ENCODE data around the gene PAPLN.

The PAPLN gene

GRCh38 chr14:73231981-73232851 lies 5.1 kb upstream of the PAPLN start:
- no peak for DNase-seq (ENCODE audit: low read depth)
- H3K4me3 ChIP-seq (ENCODE audit: low read depth, low read length), result no peak overlapping the region
- TF ChIP-seq CTCF (conservative IDR thresholded peaks at IDR 0.05; ENCODE audit: low read depth, low read length), result peak; percentile 51

GRCh38 chr14:73232984-73233383 lies 4.3 kb upstream of the PAPLN start:
- H3K4me3 ChIP-seq (ENCODE audit: low read depth, low read length), result no peak overlapping the region
- peak; percentile 26 for TF ChIP-seq CTCF (conservative IDR thresholded peaks at IDR 0.05; ENCODE audit: low read depth, low read length)
- no peak for DNase-seq (ENCODE audit: low read depth)

- no peak for TF ChIP-seq CTCF (conservative IDR thresholded peaks at IDR 0.05; ENCODE audit: low read depth, low read length)
- H3K4me3 ChIP-seq (ENCODE audit: low read depth, low read length), result no peak overlapping the region
- DNase-seq (ENCODE audit: low read depth), result no peak
Measured at GRCh38 chr14:73233564-73233963, 3.7 kb upstream of the PAPLN start.

GRCh38 chr14:73234029-73234428 lies 3.3 kb upstream of the PAPLN start:
- TF ChIP-seq CTCF (conservative IDR thresholded peaks at IDR 0.05; ENCODE audit: low read depth, low read length), result no peak
- DNase-seq (ENCODE audit: low read depth), result no peak
- H3K4me3 ChIP-seq (ENCODE audit: low read depth, low read length), result no peak overlapping the region

- no peak for DNase-seq (ENCODE audit: low read depth)
- H3K4me3 ChIP-seq (ENCODE audit: low read depth, low read length), result no peak overlapping the region
- TF ChIP-seq CTCF (conservative IDR thresholded peaks at IDR 0.05; ENCODE audit: low read depth, low read length), result no peak
Measured at GRCh38 chr14:73234586-73235394, 2.5 kb upstream of the PAPLN start.

- peak overlapping the region; percentile 1 for H3K4me3 ChIP-seq (ENCODE audit: low read depth, low read length)
- peak; percentile 13 for TF ChIP-seq CTCF (conservative IDR thresholded peaks at IDR 0.05; ENCODE audit: low read depth, low read length)
- peak; percentile 81 for DNase-seq (ENCODE audit: low read depth)
Measured at GRCh38 chr14:73235531-73236155, 1.7 kb upstream of the PAPLN start.
